Panc1 (cell line): Measurements from ENCODE around the gene PHKG2. TPM values are rescaled to one million over a fixed set of nuclear protein-coding genes. Genes with fewer than 3 reads are reported as not detected.
A peak's percentile ranks its signal among the peaks of the same experiment; 100 is the strongest.

Experiments
- ATAC-seq: fragments of 200-7000 bp; cut with Tn5 transposase; 2 replicates; pipeline ENCODE4 v1.9.1; 2020; ENCODE audit warnings: mild to moderate bottlenecking, moderate library complexity
- BruUV-seq: library from RNA; stranded (reverse); fragments of 400-500 nt; replicated peaks from 2 replicates; lab custom pipeline; 2021; lab: Mats Ljungman, UMichigan
- CTCF ChIA-PET: fragments of 300-600 bp; sonication (Branson Sonifier 250); formaldehyde crosslinking; loops from one replicate; lab custom pipeline; 2022; ENCODE audit warnings: antibody characterized with exemption; lab: Charles Lee
- POLR2A ChIA-PET: fragments of 300-600 bp; sonication (Branson Sonifier 250); formaldehyde crosslinking; loops from one replicate; lab custom pipeline; 2022; ENCODE audit warnings: antibody characterized with exemption; lab: Charles Lee
- DNase-seq: peaks from one replicate; pipeline ENCODE4 v3.0.0-alpha.2; 2010; ENCODE audit warnings: low read depth, low spot score
- H3K27ac ChIP-seq: 2 replicates; pipeline ENCODE4 v1.5.1; 2011; ENCODE audit warnings: mild to moderate bottlenecking, low read length, inconsistent platforms
- H3K27me3 ChIP-seq: fragments of 200-500 bp; sonication (Bioruptor generic); 2 replicates; pipeline ENCODE4 v1.6.0; 2014; ENCODE audit warnings: low read length, inconsistent platforms; ENCODE audit not compliant: control insufficient read depth, insufficient read depth
- H3K36me3 ChIP-seq: fragments of 200-500 bp; sonication (Bioruptor generic); 2 replicates; pipeline ENCODE4 v1.5.1; 2014; ENCODE audit warnings: inconsistent platforms, mild to moderate bottlenecking, low read length, moderate library complexity; ENCODE audit not compliant: control insufficient read depth, insufficient read depth
- H3K4me1 ChIP-seq: 2 replicates; pipeline ENCODE4 v1.5.1; 2011; ENCODE audit warnings: inconsistent platforms, mild to moderate bottlenecking, low read length, moderate library complexity; ENCODE audit not compliant: control insufficient read depth, insufficient read depth
- H3K4me3 ChIP-seq, 2 experiments: 2 replicates each; pipeline ENCODE4 v1.5.1; 2011 to 2012; ENCODE audit warnings: low read depth in 2 of 2, low read length in 2 of 2, mild to moderate bottlenecking in 2 of 2, inconsistent platforms in 1 of 2, moderate library complexity in 1 of 2
- H3K9me3 ChIP-seq: fragments of 200-500 bp; sonication (Bioruptor generic); 2 replicates; pipeline ENCODE4 v1.5.1; 2014; ENCODE audit warnings: low read depth, mild to moderate bottlenecking, inconsistent platforms, low read length, moderate library complexity; ENCODE audit not compliant: control insufficient read depth, insufficient read depth
- POLR2AphosphoS5 ChIP-seq: IDR thresholded peaks from 2 replicates; pipeline ENCODE4 v1.6.1; 2012; ENCODE audit warnings: mild to moderate bottlenecking, low read depth, low read length, moderate library complexity
- SIN3A ChIP-seq: IDR thresholded peaks from 2 replicates; pipeline ENCODE4 v1.6.1; 2012; ENCODE audit warnings: low read depth, mild to moderate bottlenecking, low read length, moderate library complexity, borderline replicate concordance; ENCODE audit not compliant: insufficient read depth
- TCF7L2 ChIP-seq: IDR thresholded peaks from 2 replicates; pipeline ENCODE4 v1.6.1; 2011; ENCODE audit warnings: mild to moderate bottlenecking, low read depth, low read length, inconsistent platforms
- in situ Hi-C: cut with HindIII; loops from 2 replicates; pipeline ENCODE4 v1.10.0; 2016; ENCODE audit warnings: low sequenced_read_pairs, low pct_unique_long_range_greater_than_20kb
- intact Hi-C: fragments of 100-400 bp; cut with micrococcal nuclease; formaldehyde crosslinking; loops from one replicate; pipeline ENCODE4 v1.10.0; 2022; ENCODE audit not compliant: unreplicated experiment
- total RNA-seq: library from RNA; stranded (reverse); gene quantifications from one replicate; pipeline ENCODE4 v1.2.1, GENCODE V29; 2021; ENCODE audit not compliant: unreplicated experiment
- TF ChIP-seq, protein P1 (sequence below): fragments of 450-650 bp; IDR thresholded peaks from 2 replicates; pipeline ENCODE4 v1.5.1; 2017; ENCODE audit warnings: mild to moderate bottlenecking
- TF ChIP-seq, protein P2 (sequence below), 2 experiments: IDR thresholded peaks; 2 replicates each; pipeline ENCODE4 v1.6.1; 2011 to 2012; ENCODE audit warnings: low read depth in 2 of 2, control low read depth in 1 of 2, low read length in 1 of 2, mild to moderate bottlenecking in 1 of 2, moderate library complexity in 1 of 2; ENCODE audit not compliant: insufficient read depth in 1 of 2

The PHKG2 gene
- total RNA-seq, 1 experiment from 2014 or later = 43.1 TPM

DNA sequence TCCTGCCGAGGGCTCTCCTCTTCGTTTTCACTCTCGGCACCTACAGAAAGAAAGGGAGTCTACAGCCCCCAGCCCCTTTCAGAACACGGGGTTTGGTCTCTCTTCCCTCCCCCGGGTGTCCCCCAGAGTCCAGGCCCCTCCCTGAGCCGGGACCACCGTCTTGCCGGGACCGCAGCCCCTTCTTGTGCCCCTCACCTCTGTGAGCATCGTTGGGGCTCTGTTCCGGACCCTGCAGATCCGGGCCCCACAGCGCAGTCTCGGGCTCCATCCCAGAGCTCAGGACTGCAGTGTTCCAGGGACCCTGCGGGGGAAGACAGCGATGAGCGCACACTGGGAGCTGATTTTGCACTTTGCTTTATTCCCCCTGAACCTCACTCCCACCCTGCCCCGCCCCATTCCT lies 36.0 kb downstream of the PHKG2 start:
- POLR2A ChIA-PET = interaction anchor here (0.6 kb wide), 1 partner anchor 35 kb away, joined by 3 read pairs; no protein-coding TSS in a partner anchor
- in situ Hi-C loops = no loop called here

DNA sequence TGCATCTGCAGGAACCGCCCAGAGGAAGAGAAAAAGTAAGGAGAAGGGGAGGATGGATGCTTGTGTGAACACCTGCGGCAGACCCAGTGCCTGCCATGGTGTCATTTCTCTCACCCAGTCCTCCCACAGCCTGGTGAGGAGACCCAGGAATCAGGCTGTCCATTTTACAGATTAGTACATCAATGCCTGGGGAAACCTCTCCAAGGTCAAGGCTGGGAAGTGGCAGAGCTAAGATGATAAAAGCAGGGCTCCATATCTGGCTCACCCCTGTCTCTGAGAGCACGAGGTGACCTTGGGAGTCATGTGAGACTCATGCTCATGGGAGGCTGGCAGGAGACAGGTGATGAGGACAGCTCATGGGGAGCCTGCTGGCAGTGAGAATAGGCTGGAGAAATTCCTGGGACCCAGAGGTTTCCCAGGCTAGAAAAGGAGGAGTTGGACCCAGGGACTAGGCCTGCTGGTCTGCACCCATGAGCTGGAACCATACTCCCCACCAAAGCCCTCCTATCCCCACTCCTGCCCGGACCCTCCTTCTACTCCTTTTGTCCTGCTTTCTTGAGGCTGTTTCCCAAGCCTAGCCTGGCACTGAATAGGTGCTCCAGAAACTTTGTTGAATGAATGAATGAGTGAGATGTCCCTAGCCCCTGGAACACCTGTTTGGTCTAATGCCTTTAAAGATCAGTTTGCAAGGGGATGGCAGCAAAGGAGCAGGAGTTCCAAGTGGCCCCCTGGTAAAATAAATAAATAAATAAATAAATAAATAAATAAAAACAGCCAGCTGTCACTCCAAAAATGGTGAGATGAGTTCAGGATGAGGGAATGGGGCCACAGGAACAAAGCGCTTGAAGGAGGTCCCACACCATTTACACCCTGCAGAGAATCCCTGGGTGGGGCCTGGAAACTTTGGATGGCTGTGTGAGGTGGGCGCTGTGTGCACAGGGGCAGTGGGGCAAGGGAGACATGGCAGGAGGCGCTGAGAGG lies 37.2 kb downstream of the PHKG2 start:
- intact Hi-C loops = no loop called here
- ChIA-PET POLR2A (no interaction called here), CTCF (no interaction called here)
- ATAC-seq = no peak
- no peak for TF ChIP-seq TCF7L2
- TF ChIP-seq SIN3A = no peak
- TF ChIP-seq, protein P1, sequence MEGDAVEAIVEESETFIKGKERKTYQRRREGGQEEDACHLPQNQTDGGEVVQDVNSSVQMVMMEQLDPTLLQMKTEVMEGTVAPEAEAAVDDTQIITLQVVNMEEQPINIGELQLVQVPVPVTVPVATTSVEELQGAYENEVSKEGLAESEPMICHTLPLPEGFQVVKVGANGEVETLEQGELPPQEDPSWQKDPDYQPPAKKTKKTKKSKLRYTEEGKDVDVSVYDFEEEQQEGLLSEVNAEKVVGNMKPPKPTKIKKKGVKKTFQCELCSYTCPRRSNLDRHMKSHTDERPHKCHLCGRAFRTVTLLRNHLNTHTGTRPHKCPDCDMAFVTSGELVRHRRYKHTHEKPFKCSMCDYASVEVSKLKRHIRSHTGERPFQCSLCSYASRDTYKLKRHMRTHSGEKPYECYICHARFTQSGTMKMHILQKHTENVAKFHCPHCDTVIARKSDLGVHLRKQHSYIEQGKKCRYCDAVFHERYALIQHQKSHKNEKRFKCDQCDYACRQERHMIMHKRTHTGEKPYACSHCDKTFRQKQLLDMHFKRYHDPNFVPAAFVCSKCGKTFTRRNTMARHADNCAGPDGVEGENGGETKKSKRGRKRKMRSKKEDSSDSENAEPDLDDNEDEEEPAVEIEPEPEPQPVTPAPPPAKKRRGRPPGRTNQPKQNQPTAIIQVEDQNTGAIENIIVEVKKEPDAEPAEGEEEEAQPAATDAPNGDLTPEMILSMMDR = no peak
- TF ChIP-seq POLR2AphosphoS5 = no peak
- TF ChIP-seq, protein P2, sequence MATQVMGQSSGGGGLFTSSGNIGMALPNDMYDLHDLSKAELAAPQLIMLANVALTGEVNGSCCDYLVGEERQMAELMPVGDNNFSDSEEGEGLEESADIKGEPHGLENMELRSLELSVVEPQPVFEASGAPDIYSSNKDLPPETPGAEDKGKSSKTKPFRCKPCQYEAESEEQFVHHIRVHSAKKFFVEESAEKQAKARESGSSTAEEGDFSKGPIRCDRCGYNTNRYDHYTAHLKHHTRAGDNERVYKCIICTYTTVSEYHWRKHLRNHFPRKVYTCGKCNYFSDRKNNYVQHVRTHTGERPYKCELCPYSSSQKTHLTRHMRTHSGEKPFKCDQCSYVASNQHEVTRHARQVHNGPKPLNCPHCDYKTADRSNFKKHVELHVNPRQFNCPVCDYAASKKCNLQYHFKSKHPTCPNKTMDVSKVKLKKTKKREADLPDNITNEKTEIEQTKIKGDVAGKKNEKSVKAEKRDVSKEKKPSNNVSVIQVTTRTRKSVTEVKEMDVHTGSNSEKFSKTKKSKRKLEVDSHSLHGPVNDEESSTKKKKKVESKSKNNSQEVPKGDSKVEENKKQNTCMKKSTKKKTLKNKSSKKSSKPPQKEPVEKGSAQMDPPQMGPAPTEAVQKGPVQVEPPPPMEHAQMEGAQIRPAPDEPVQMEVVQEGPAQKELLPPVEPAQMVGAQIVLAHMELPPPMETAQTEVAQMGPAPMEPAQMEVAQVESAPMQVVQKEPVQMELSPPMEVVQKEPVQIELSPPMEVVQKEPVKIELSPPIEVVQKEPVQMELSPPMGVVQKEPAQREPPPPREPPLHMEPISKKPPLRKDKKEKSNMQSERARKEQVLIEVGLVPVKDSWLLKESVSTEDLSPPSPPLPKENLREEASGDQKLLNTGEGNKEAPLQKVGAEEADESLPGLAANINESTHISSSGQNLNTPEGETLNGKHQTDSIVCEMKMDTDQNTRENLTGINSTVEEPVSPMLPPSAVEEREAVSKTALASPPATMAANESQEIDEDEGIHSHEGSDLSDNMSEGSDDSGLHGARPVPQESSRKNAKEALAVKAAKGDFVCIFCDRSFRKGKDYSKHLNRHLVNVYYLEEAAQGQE (IDR thresholded peaks at IDR 0.05; ENCODE audit: insufficient read depth in 1 of 2, low read depth in 2 of 2, low read length in 1 of 2) = no peak
- no peaks in the 10 kb centered on the region for H3K9me3 ChIP-seq
- H3K27ac ChIP-seq = peak overlapping the region; percentile 66
- H3K36me3 ChIP-seq = peaks cover 8% of the 10 kb centered on the region; the same call in 1 of the 2 replicates
- H3K4me3 ChIP-seq = peak overlapping the region; percentile 86 to 87
- H3K27me3 ChIP-seq = no peaks in the 10 kb centered on the region
- in situ Hi-C loops = no loop called here
- no peak for DNase-seq
- peaks cover 20% of the 10 kb centered on the region for H3K4me1 ChIP-seq
- TSS peak; percentile 61 for BruUV-seq

More for the DNA sequence above, 36.0 kb downstream of the PHKG2 start:
- TF ChIP-seq SIN3A = no peak
- TF ChIP-seq TCF7L2 = no peak
- TF ChIP-seq POLR2AphosphoS5 = no peak
- TF ChIP-seq, protein P2 (IDR thresholded peaks at IDR 0.05; ENCODE audit: insufficient read depth in 1 of 2, low read depth in 2 of 2, low read length in 1 of 2) = no peak
- TF ChIP-seq, protein P1 = no peak
- DNase-seq (no peak), ATAC-seq (no peak)
- Histone ChIP-seq H3K36me3 (peaks cover 8% of the 10 kb centered on the region; the same call in 1 of the 2 replicates), H3K4me1 (peaks cover 20% of the 10 kb centered on the region), H3K9me3 (no peaks in the 10 kb centered on the region), H3K27me3 (no peaks in the 10 kb centered on the region), H3K27ac (no peak overlapping the region), H3K4me3 (no peak overlapping the region)
- intact Hi-C loops = no loop called here
- BruUV-seq = no TSS peak
- CTCF ChIA-PET = no interaction called here
